Colonic mucosa (tissue), 4 donors: Measurements from ENCODE around the gene PIGT. TPM values are rescaled to one million over a fixed set of nuclear protein-coding genes. Genes with fewer than 3 reads are reported as not detected.

Experiments used
- DNase-seq: peaks from one replicate; pipeline ENCODE4 v3.0.0-alpha.2; 2020
- H3K27ac ChIP-seq: fragments of 200-600 bp; one replicate; pipeline ENCODE4 v1.8.0; 2021
- H3K27me3 ChIP-seq: fragments of 200-600 bp; one replicate; pipeline ENCODE4 v1.8.0; 2021
- H3K36me3 ChIP-seq: fragments of 200-600 bp; one replicate; pipeline ENCODE4 v1.8.0; 2021
- H3K4me1 ChIP-seq: fragments of 200-600 bp; one replicate; pipeline ENCODE4 v1.8.0; 2021; ENCODE audit warnings: mild to moderate bottlenecking
- H3K4me3 ChIP-seq: fragments of 200-600 bp; one replicate; pipeline ENCODE4 v1.8.0; 2021
- H3K9ac ChIP-seq, 2 donors: one replicate each; pipeline ENCODE4 v1.7.0; 2013; ENCODE audit warnings: control low read depth in 2 of 2, low read depth in 2 of 2, low read length in 2 of 2
- H3K9me3 ChIP-seq: fragments of 200-600 bp; one replicate; pipeline ENCODE4 v1.8.0; 2021
- CTCF ChIP-seq: fragments of 200-600 bp; IDR thresholded peaks from one replicate; pipeline ENCODE4 v1.8.0; 2022; ENCODE audit warnings: antibody characterized with exemption, mild to moderate bottlenecking
- intact Hi-C: fragments of 100-400 bp; cut with DNase I; formaldehyde crosslinking; loops from one replicate; pipeline ENCODE4 v1.14.1; 2022
- total RNA-seq, 2 donors: library from RNA; stranded (reverse); fragmentation: NEBNext Ultra II Directional in 1 of 2; extraction: Animal tissue kit (Norgen Biotek cat#: 25700) in 1 of 2; gene quantifications; one replicate each; pipeline ENCODE4 v1.2.1, GENCODE V29; 2021
- donor health status: healthy.
- donor health status: DM: no; HTN: no; CAD: no.
- donor health status: DM: no; HTN: no; CAD: no.

Gene PIGT
- total RNA-seq, 2 donors from 2014 or later = 129 to 140 TPM

- Histone ChIP-seq H3K4me1 (no peaks in the 10 kb centered on the region), H3K27ac (no peak overlapping the region), H3K9me3 (no peaks in the 10 kb centered on the region), H3K9ac (no peak overlapping the region), H3K4me3 (no peak overlapping the region), H3K36me3 (peaks cover 2% of the 10 kb centered on the region), H3K27me3 (no peaks in the 10 kb centered on the region)
- no peak for DNase-seq
- no peak for TF ChIP-seq CTCF
- intact Hi-C loops = loop anchor here (5.0 kb wide), 1 partner anchor 37 kb away; no protein-coding TSS in a partner anchor
These were observed 13.7 kb downstream of the PIGT start for GRCh38 chr20:45429618-45430017.

- no peak overlapping the region for H3K4me3 ChIP-seq
- H3K9ac ChIP-seq = no peak overlapping the region
- no peaks in the 10 kb centered on the region for H3K36me3 ChIP-seq
- H3K27me3 ChIP-seq = no peaks in the 10 kb centered on the region
- DNase-seq = no peak
- intact Hi-C loops = no loop called here
- TF ChIP-seq CTCF = no peak
- H3K4me1 ChIP-seq = no peaks in the 10 kb centered on the region
- H3K9me3 ChIP-seq = no peaks in the 10 kb centered on the region
- H3K27ac ChIP-seq = no peak overlapping the region
These were observed 16.4 kb downstream of the PIGT start for GRCh38 chr20:45432294-45432693.

- Histone ChIP-seq H3K9ac (no peak overlapping the region), H3K27ac (no peak overlapping the region), H3K4me1 (no peaks in the 10 kb centered on the region), H3K9me3 (no peaks in the 10 kb centered on the region), H3K36me3 (no peaks in the 10 kb centered on the region), H3K27me3 (no peaks in the 10 kb centered on the region), H3K4me3 (no peak overlapping the region)
- intact Hi-C loops = no loop called here
- no peak for TF ChIP-seq CTCF
- no peak for DNase-seq
These were observed 17.4 kb downstream of the PIGT start for GRCh38 chr20:45433316-45433715.

GRCh38 chr20:45433976-45434375, 18.0 kb downstream of the PIGT start:
- DNase-seq = no peak
- intact Hi-C loops = no loop called here
- Histone ChIP-seq H3K27ac (no peak overlapping the region), H3K9me3 (no peaks in the 10 kb centered on the region), H3K4me3 (no peak overlapping the region), H3K36me3 (no peaks in the 10 kb centered on the region), H3K27me3 (no peaks in the 10 kb centered on the region), H3K9ac (no peak overlapping the region), H3K4me1 (no peaks in the 10 kb centered on the region)
- no peak for TF ChIP-seq CTCF

- intact Hi-C loops = loop anchor here (5.0 kb wide), 2 partner anchors 65 to 115 kb away; no protein-coding TSS in a partner anchor
- H3K4me1 ChIP-seq = no peaks in the 10 kb centered on the region
- H3K27ac ChIP-seq = peak overlapping the region; percentile 41
- DNase-seq = peak; percentile 93
- TF ChIP-seq CTCF = peak; percentile 89
- no peaks in the 10 kb centered on the region for H3K36me3 ChIP-seq
- H3K9me3 ChIP-seq = no peaks in the 10 kb centered on the region
- no peaks in the 10 kb centered on the region for H3K27me3 ChIP-seq
- peak overlapping the region; percentile 48 for H3K4me3 ChIP-seq
- H3K9ac ChIP-seq = peak overlapping the region; percentile 81 to 83
These were observed 21.0 kb downstream of the PIGT start for GRCh38 chr20:45436732-45437485.
